Measurements from ENCODE around the gene ORAI2. TPM values are rescaled to one million over a fixed set of nuclear protein-coding genes. Genes with fewer than 3 reads are reported as not detected.
"Not testable (repeated sequence)": the region's sequence is repeated elsewhere in the genome, so short reads cannot be mapped to it uniquely, and the experiment has no call there.

Gene ORAI2
- total and polyA plus RNA-seq, 7 donors, result 1.4 to 38.7 (median 7.9) TPM

DNA sequence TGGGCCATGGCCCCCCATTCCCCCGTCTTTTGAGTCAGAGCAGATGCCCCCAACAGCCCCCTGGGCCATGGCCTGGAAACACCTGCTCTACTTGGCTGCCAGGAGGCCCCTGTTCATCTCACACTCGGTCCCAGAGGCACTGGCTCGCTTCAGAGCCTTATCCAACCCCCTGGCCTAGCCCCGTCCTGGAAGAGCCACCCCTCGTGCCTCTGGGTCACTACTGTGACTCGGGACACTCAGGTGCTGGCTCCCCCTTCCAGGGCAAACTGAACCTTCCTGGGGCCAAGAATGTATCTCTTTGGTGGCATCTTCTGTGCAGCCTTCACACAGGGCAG is 38.4 kb downstream of the ORAI2 start:
- 85 to 91% methylated on average over 6 of the region's 6 CpGs for WGBS, 2 donors
- no peak for DNase-seq
- Histone ChIP-seq H3K9me3 (no peaks in the 10 kb centered on the region), H3K36me3 (peaks cover 0 to 49% (median 12%) of the 10 kb centered on the region in 4 donors), H3K4me1 (peaks cover 0 to 1% (median 0%) of the 10 kb centered on the region in 4 donors), H3K27ac (no peak overlapping the region), H3K4me3 (no peak overlapping the region), H3K27me3 (no peaks in the 10 kb centered on the region)
- TF ChIP-seq, protein P1, sequence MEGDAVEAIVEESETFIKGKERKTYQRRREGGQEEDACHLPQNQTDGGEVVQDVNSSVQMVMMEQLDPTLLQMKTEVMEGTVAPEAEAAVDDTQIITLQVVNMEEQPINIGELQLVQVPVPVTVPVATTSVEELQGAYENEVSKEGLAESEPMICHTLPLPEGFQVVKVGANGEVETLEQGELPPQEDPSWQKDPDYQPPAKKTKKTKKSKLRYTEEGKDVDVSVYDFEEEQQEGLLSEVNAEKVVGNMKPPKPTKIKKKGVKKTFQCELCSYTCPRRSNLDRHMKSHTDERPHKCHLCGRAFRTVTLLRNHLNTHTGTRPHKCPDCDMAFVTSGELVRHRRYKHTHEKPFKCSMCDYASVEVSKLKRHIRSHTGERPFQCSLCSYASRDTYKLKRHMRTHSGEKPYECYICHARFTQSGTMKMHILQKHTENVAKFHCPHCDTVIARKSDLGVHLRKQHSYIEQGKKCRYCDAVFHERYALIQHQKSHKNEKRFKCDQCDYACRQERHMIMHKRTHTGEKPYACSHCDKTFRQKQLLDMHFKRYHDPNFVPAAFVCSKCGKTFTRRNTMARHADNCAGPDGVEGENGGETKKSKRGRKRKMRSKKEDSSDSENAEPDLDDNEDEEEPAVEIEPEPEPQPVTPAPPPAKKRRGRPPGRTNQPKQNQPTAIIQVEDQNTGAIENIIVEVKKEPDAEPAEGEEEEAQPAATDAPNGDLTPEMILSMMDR (IDR thresholded peaks at IDR 0.05), result no peak
- TF ChIP-seq EP300 (IDR thresholded peaks at IDR 0.05) (no peak), POLR2A (IDR thresholded peaks at IDR 0.05) (no peak), POLR2AphosphoS5 (IDR thresholded peaks at IDR 0.05) (no peak)
- intact Hi-C loops (cut with DNase I), result no loop called here

DNA sequence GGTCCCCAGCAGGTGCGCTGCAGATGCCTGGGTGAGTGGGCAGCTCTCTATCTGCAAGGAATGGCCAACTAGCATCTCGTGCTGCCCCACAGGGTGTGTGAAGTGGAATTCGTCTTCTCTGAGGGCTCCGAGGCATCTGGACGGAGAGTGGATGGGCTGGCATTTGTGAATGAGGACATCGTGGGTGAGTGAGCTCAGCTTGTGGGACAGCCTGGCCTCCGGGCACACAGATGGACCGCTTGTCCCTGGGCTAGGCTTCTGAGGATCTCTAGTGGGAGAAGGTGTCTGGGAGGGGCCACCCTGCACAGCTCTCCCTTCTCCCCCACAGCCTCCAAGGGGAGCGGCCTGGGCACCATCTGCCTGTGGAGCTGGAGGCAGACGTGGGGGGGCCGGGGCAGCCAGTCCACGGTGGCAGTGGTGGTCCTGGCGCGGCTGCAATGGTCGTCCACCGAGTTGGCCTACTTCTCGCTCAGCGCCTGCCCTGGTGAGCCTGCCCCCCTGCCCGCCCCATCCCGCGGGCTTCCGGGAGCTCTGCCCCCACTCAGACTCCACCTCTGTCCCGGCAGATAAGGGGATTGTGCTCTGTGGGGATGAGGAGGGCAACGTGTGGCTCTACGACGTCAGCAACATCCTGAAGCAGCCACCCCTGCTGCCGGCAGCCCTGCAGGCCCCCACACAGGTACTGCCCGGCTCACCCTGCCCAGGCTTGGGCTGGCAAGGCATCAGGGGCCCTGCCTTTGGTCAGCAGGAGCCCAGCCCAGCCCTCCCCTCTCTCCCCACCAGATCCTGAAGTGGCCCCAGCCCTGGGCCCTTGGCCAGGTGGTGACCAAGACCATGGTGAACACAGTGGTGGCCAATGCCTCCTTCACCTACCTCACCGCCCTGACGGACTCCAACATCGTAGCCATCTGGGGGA is 39.0 kb downstream of the ORAI2 start:
- TF ChIP-seq POLR2A (IDR thresholded peaks at IDR 0.05) (no peak), POLR2AphosphoS5 (IDR thresholded peaks at IDR 0.05) (no peak), EP300 (IDR thresholded peaks at IDR 0.05) (no peak)
- TF ChIP-seq, protein P1 (IDR thresholded peaks at IDR 0.05), result no peak
- no peaks in the 10 kb centered on the region for H3K27me3 ChIP-seq
- no peak overlapping the region for H3K27ac ChIP-seq
- H3K4me1 ChIP-seq, result no peaks in the 10 kb centered on the region
- peak; percentile 61 for DNase-seq
- WGBS, 2 donors, result 82 to 85% methylated on average over 31 of the region's 31 CpGs
- intact Hi-C loops (cut with DNase I), result no loop called here
- H3K9me3 ChIP-seq, result no peaks in the 10 kb centered on the region
- no peak overlapping the region for H3K4me3 ChIP-seq
- H3K36me3 ChIP-seq, result peaks cover 0 to 49% (median 12%) of the 10 kb centered on the region in 4 donors

DNA sequence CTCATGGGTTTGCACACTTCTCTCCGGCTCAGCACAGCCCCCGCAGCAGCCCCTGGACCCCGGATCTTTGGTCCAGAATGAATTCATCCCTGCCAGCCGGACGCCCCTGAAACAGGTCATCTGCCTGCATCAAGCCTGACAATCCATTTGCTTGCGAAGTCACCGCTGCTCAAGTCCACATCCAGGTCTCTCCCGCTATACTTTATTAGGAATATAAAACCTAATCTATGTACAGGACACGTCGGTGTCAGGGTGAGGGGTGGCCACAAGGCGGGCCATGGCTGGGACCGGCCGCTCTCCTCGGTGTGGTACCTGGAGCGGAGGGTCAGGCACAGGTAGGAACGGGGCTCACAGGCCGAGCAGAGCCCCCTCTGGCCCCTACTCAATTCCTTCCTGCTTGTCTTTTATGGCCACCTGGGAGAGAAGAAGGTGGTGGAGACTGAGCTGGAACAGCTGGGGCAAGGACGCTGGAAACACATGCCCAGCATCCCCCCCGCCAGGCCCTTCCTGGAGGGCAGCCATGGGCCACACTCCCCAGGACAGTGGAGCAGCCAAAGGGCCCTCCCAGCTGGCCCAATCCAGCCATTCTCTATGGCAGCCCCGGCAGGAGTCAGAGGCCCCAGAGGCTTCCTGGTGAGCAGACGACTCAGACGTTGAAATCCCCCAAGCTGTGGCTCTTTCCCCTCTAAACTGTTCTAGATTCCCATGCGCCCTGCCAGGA is 40.1 kb downstream of the ORAI2 start:
- DNase-seq, result peak; percentile 62
- intact Hi-C loops (cut with DNase I), result no loop called here
- peaks cover 0 to 48% (median 9%) of the 10 kb centered on the region in 4 donors for H3K36me3 ChIP-seq

DNA sequence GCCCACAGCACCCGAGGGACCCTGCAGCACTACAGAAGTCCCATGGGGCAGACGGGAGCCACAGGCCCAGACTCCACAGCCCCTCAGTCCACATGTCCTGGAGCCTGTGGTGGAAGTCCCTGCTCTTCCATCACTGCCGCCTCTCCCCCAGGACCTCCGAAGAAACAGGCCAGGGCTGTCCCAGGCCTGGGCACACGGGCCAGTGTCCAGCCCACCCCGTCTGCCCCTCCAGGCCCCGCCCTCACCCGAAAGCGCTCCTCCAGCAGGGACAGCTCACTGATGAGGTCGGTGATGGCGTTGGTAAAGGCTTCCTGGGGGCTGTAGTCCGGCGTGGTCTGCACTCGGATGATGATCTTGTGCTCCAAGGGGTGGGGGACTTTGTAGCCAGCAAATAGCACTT is 40.7 kb downstream of the ORAI2 start:
- peaks cover 0 to 42% (median 9%) of the 10 kb centered on the region in 4 donors for H3K36me3 ChIP-seq

More for the DNA sequence above, 40.1 kb downstream of the ORAI2 start:
- H3K9me3 ChIP-seq, result no peaks in the 10 kb centered on the region
- WGBS, 2 donors, result 85 to 88% methylated on average over 23 of the region's 23 CpGs
- H3K27me3 ChIP-seq, result no peaks in the 10 kb centered on the region
- no peak overlapping the region for H3K27ac ChIP-seq
- no peaks in the 10 kb centered on the region for H3K4me1 ChIP-seq
- no peak overlapping the region for H3K4me3 ChIP-seq
- no peak for TF ChIP-seq POLR2A (IDR thresholded peaks at IDR 0.05)
- no peak for TF ChIP-seq POLR2AphosphoS5 (IDR thresholded peaks at IDR 0.05)
- TF ChIP-seq EP300 (IDR thresholded peaks at IDR 0.05), result no peak
- TF ChIP-seq, protein P1 (IDR thresholded peaks at IDR 0.05), result no peak

DNA sequence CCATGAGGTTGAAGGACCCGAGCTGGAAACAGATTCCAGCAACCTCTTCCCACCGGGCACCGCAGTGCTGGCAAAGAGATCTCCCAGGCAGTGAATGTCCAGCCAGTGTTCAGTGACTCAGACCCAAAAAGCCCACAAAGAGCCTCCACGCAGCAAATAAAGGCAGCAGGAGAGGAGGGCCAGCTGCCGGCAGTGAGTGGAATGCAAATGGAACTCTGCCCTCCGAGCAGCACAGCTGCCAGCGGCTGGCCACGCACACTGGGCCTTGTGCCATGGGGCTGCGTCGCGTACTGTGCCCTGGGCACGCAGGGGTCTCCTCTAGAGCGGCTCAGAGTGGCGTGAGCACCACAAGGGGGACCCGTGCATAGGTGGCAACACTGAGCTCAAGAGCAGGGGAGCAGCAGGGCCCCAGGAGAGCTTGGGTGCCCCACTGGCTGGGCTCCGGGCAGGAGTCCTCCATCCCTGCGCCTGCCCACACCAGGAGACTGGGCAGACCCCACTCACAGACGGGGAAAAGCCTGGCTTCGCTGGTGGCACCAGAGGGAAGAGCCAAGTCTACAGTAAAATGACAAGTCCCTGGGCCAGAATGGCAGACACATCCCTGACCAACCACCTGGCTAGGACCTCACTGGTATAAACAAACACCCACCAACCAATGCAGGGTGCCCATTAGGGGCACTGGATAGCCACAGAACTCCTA is 41.5 kb downstream of the ORAI2 start:
- intact Hi-C loops (cut with DNase I), result not testable (repeated sequence)
- peaks cover 0 to 37% (median 9%) of the 10 kb centered on the region in 4 donors for H3K36me3 ChIP-seq

More for the DNA sequence above, 40.7 kb downstream of the ORAI2 start:
- H3K9me3 ChIP-seq; H3K27me3 ChIP-seq; intact Hi-C loops (cut with DNase I); H3K4me1 ChIP-seq; H3K4me3 ChIP-seq; H3K27ac ChIP-seq: not testable (repeated sequence)
- peak; percentile 12 for DNase-seq
- 89 to 90% methylated on average over 12 to 14 of the region's 14 CpGs for WGBS, 2 donors

More for the DNA sequence above, 41.5 kb downstream of the ORAI2 start:
- DNase-seq, result peak; percentile 21
- WGBS, 2 donors, result 85 to 86% methylated on average over 12 to 16 of the region's 19 CpGs
- not testable (repeated sequence) for H3K4me1 ChIP-seq, H3K27me3 ChIP-seq, H3K4me3 ChIP-seq, H3K27ac ChIP-seq, H3K9me3 ChIP-seq
